GM19438 (cell line): ENCODE results near the gene FMNL1.

ENCODE experiments used
- ATAC-seq: cut with Tn5 transposase; IDR thresholded peaks from one replicate; pipeline ENCODE4 v1.9.1; 2021; ENCODE audit warnings: low read depth; ENCODE audit not compliant: unreplicated experiment

FMNL1 gene

GRCh38 chr17:45296003-45296832 is 74.5 kb downstream of the FMNL1 start:
- ATAC-seq = no peak

- ATAC-seq = no peak
These were observed 75.1 kb downstream of the FMNL1 start for GRCh38 chr17:45296833-45297124.
